ENCODE data around the gene PRDM10.

Gene PRDM10

GRCh38 chr11:130042093-130042591, 39.5 kb upstream of the PRDM10 start:
- no peak for DNase-seq
- Histone ChIP-seq H3K4me3 (ENCODE audit: low read depth, low read length) (no peak overlapping the region), H3K9me3 (ENCODE audit: severe bottlenecking) (peaks cover 2% of the 10 kb centered on the region), H3K27me3 (ENCODE audit: insufficient read depth, low read depth, severe bottlenecking) (no peaks in the 10 kb centered on the region), H3K36me3 (no peaks in the 10 kb centered on the region), H3K27ac (no peak overlapping the region)
- TF ChIP-seq CTCF (IDR thresholded peaks at IDR 0.05; ENCODE audit: low read depth, low read length) = no peak

GRCh38 chr11:130040281-130040940, 37.8 kb upstream of the PRDM10 start:
- Histone ChIP-seq H3K27ac (no peak overlapping the region), H3K4me3 (ENCODE audit: low read depth, low read length) (no peak overlapping the region), H3K9me3 (ENCODE audit: severe bottlenecking) (peaks cover 2% of the 10 kb centered on the region), H3K36me3 (no peaks in the 10 kb centered on the region), H3K27me3 (ENCODE audit: insufficient read depth, low read depth, severe bottlenecking) (no peaks in the 10 kb centered on the region)
- no peak for TF ChIP-seq CTCF (IDR thresholded peaks at IDR 0.05; ENCODE audit: low read depth, low read length)
- no peak for DNase-seq

- peaks cover 2% of the 10 kb centered on the region for H3K9me3 ChIP-seq (ENCODE audit: severe bottlenecking)
- no peak overlapping the region for H3K27ac ChIP-seq
- no peak overlapping the region for H3K4me3 ChIP-seq (ENCODE audit: low read depth, low read length)
- no peaks in the 10 kb centered on the region for H3K27me3 ChIP-seq (ENCODE audit: insufficient read depth, low read depth, severe bottlenecking)
- H3K36me3 ChIP-seq = no peaks in the 10 kb centered on the region
- no peak for DNase-seq
- TF ChIP-seq CTCF (IDR thresholded peaks at IDR 0.05; ENCODE audit: low read depth, low read length) = no peak
Observed at GRCh38 chr11:130037881-130038585, 35.4 kb upstream of the PRDM10 start.

- H3K27ac ChIP-seq = no peak overlapping the region
- H3K27me3 ChIP-seq (ENCODE audit: insufficient read depth, low read depth, severe bottlenecking) = no peaks in the 10 kb centered on the region
- H3K9me3 ChIP-seq (ENCODE audit: severe bottlenecking) = peaks cover 2% of the 10 kb centered on the region
- no peak for DNase-seq
- H3K4me3 ChIP-seq (ENCODE audit: low read depth, low read length) = no peak overlapping the region
- H3K36me3 ChIP-seq = no peaks in the 10 kb centered on the region
- TF ChIP-seq CTCF (IDR thresholded peaks at IDR 0.05; ENCODE audit: low read depth, low read length) = no peak
Observed at GRCh38 chr11:130037058-130037457, 34.4 kb upstream of the PRDM10 start.

- Histone ChIP-seq H3K9me3 (ENCODE audit: severe bottlenecking) (no peaks in the 10 kb centered on the region), H3K4me3 (ENCODE audit: low read depth, low read length) (no peak overlapping the region), H3K36me3 (no peaks in the 10 kb centered on the region), H3K27me3 (ENCODE audit: insufficient read depth, low read depth, severe bottlenecking) (no peaks in the 10 kb centered on the region), H3K27ac (no peak overlapping the region)
- no peak for DNase-seq
- no peak for TF ChIP-seq CTCF (IDR thresholded peaks at IDR 0.05; ENCODE audit: low read depth, low read length)
Observed at GRCh38 chr11:130034236-130034635, 31.6 kb upstream of the PRDM10 start.
